G401 (cell line): ENCODE results near the gene SYCP2L. TPM values are rescaled to one million over a fixed set of nuclear protein-coding genes. Genes with fewer than 3 reads are reported as not detected.
"Not testable (repeated sequence)": the region's sequence is repeated elsewhere in the genome, so short reads cannot be mapped to it uniquely, and the experiment has no call there.

Experiments used
- DNase-seq: peaks from one replicate; pipeline ENCODE4 v3.0.0-alpha.2; 2015; ENCODE audit warnings: low spot score
- in situ Hi-C: cut with HindIII; loops from 2 replicates; pipeline ENCODE4 v1.10.0; 2016; ENCODE audit warnings: low sequenced_read_pairs, mixed read lengths
- total RNA-seq: library from RNA; depleted of rRNA; stranded (reverse); fragments of >200 nt; shearing (Covaris generic); gene quantifications from 2 replicates; pipeline ENCODE4 v1.2.3, GENCODE V29; 2014; rRNA removed

The SYCP2L gene
- 0.68 and 2.5 TPM in 2 replicates for total RNA-seq

DNA sequence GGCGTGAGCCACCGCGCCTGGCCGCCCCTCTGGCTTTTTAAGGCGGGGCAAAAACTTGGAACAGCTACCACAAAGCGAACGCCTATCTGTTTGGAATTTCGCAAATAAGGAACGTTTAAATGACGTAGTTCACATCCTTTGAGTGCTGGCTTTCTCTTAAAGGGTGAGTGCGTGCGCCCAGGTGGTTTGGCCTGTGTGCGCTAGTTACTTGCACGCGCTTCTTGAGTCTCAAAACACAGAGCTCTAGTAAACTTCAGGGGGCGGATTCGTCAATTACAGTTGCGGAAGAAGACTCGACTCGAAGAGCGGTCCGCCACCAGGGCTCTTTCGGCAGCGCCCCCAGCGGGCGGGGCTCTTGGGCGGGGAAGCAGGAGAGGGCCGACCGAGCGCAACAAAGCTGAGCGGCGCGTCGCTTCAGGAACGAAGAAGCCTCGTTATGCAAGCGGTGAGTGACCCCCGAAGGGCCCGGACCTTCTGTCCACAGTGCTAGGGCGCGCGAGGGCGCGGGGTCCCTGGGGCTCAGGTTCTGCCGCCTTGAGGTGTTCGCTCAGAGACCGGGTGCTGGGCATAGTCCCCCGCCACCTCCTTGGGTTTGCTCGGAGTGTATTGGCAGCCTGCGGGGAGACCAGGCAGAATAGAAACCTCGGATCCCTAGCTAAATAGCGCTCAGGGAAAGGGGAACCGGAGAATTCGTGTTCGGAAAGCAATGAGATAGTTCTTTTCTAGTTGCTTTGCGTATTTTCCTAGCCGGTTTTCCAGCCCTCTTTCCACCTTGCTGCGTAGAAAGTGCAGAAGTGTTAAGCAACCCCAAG, at the start of gene SYCP2L:
Gene SYCP2L (plus strand): TSS at position 362 of the 812 bp plus-strand sequence. CDS start 75 bp downstream, at position 437.
- in situ Hi-C loops = no loop called here
- peak; percentile 29 for DNase-seq

GRCh38 chr6:10837622-10837994, 49.2 kb upstream of the SYCP2L start:
- in situ Hi-C loops = no loop called here
- DNase-seq = peak; percentile 4

DNA sequence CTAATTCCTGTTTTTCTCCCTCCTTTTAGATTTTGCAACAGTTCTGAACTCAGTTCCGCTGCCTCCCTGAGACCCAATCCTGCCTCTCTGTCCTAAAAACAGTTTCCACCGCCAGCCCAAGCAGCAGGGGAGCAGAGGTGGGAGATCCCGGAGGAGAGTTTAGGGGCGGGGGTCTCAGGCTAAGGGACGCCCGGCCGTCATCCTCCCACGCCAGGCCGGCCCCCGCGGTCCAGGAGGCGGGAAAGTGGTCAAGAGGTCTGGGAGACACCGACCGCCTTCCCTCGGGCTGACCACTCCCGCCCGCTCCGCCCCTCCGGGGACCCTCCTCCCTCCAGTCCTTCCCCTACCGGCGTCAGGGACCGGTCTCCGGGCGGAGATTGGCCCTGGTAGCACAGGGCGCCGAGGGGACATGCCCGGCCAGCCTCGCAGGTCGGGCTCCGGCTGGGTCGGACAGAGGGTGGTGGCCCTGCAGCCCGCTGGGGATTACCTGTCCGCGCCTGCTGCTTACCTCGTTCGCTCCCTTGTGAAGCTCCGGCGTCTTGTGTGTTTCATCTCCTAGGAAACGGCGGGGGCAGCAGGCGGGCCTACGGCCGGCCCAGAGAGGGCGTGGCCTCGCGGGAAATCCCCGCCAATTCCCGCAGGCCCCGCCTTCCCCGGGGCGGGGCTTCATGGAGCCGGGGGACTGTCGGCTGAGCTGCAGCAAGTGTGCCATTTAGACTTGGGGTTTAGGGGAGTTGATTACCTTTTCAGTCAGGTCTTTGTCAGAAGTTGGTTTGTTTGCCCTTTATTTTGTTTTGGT, 48.7 kb upstream of the SYCP2L start, which contains the start of gene MAK:
Gene MAK (minus strand): TSS at position 545 of the 799 bp plus-strand sequence. CDS start 7,891 bp downstream, outside the sequence.
- peak; percentile 70 for DNase-seq
- in situ Hi-C loops = no loop called here

GRCh38 chr6:10838794-10839333, 48.0 kb upstream of the SYCP2L start:
- in situ Hi-C loops = no loop called here
- no peak for DNase-seq

GRCh38 chr6:10843554-10843953, 43.3 kb upstream of the SYCP2L start:
- DNase-seq = no peak
- in situ Hi-C loops = no loop called here

DNA sequence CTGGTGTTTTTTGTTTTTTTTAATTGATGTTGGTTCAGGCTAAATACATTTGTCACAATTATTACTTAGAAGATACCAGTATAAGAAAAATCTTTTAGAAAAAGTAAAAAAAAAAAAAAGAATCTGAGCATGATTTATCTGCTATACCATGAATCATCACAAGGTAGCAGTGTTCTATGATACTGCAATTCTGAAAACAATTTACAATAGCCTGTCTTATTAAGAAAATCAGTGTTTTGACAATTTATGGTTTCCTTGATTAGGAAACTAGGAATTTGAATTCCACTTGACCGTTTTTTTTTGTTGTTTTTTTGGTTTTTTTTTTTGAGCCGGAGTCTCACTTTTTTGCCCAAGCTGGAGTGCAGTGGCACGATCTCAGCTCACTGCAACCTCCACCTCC, 39.2 kb upstream of the SYCP2L start:
- in situ Hi-C loops = no loop called here
- no peak for DNase-seq

DNA sequence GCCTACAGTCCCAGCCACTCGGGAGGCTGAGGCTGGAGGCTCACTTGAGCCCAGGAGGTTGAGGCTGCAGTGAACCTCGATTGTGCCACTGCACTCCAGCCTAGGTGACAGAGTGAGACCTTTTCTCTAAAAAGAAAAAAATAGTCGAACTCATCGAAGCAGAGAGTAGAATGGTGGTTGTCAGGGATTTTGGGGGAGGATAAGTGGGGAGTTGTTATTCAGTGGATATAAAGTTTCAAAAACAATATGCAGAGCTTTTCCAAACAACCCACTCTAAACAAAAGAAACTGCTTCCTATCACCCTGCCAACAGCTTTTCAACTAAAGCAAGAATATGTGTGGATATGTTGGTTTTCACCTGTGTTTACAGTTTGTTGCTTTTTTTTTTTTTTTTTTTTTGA, 37.0 kb upstream of the SYCP2L start:
- in situ Hi-C loops = no loop called here
- no peak for DNase-seq

GRCh38 chr6:10850728-10851127, 36.1 kb upstream of the SYCP2L start:
- in situ Hi-C loops = no loop called here
- DNase-seq = no peak

- in situ Hi-C loops = no loop called here
- DNase-seq = no peak
These were observed 34.4 kb upstream of the SYCP2L start for GRCh38 chr6:10852361-10852960.

DNA sequence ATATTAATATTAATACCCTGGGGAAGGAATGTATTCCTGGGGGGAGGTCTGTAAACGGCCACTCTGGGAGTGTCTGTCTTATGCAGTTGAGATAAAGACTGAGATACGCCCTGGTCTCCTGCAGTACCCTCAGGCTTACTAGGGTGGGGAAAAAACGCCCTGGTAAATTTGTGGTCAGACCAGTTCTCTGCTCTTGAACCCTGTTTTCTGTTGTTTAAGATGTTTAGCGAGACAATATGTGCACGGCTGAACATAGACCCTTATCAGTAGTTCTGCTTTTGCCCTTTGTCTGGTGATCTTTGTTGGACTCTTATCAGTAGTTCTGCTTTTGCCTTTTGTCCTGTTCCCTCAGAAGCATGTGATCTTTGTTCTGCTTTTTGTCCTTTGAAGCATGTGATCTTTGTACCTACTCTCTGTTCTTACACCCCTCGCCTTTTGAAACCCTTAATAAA, 33.0 kb upstream of the SYCP2L start:
- DNase-seq, in situ Hi-C loops: not testable (repeated sequence)

- in situ Hi-C loops = no loop called here
- no peak for DNase-seq
These were observed 31.8 kb upstream of the SYCP2L start for GRCh38 chr6:10854922-10855632.

DNA sequence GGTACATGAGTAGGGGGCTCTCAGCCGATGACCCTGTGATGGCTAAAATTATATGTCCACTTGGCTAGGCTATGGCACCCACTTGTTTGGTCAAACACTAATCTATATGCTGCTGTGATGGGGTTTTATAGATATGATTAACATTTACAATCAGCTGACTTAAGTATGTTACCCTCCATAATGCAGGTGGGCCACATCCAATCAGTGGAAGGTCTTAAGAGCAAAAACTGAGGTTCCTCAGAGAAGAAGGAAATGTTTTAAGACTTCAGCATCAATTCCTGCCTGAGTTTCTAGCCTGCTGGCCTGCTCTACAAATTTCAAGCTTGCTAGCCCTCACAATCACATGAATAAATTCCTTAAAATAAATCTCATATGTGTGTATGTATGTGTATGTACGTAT, 29.6 kb upstream of the SYCP2L start:
- DNase-seq = no peak
- in situ Hi-C loops = no loop called here

- in situ Hi-C loops = no loop called here
- DNase-seq = no peak
These were observed 25.8 kb upstream of the SYCP2L start for GRCh38 chr6:10861086-10861485.

DNA sequence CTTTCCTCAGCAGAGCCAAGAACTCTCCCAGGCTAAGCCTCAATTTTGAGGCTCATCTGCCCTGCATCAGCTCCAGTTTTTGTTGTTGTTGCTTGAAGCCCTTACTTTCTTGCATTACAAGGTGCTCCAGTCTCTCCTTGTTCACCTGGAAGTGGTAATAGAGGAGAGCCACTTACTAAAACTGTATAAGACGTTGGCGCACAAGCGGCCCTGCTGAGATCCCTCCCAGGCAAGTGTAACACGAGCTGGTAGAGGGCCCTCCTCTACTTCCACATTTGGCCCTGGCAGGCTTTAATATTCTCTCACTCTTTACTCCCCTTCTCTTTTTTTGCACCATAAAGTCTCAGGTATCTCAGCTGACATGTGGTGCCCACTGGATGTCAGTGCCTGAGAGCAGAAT, 24.5 kb upstream of the SYCP2L start:
- in situ Hi-C loops = no loop called here

DNA sequence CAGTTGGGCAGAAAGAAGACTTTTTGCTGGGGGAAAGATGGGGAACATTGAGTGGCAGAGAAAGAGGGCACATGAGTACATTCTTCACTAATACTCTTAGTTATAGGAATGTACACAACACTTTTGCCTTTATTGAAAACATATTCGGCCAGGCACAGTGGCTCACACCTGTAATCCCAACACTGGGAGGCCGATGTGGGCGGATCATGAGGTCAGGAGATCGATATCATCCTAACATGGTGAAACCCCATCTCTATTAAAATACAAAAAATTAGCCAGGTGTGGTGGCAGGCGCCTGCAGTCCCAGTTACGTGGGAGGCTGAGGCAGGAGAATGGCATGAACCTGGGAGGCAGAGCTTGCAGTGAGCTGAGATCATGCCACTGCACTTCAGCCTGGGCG, 23.8 kb upstream of the SYCP2L start:
- DNase-seq, in situ Hi-C loops: not testable (repeated sequence)

More for the DNA sequence above, 24.5 kb upstream of the SYCP2L start:
- DNase-seq = no peak

DNA sequence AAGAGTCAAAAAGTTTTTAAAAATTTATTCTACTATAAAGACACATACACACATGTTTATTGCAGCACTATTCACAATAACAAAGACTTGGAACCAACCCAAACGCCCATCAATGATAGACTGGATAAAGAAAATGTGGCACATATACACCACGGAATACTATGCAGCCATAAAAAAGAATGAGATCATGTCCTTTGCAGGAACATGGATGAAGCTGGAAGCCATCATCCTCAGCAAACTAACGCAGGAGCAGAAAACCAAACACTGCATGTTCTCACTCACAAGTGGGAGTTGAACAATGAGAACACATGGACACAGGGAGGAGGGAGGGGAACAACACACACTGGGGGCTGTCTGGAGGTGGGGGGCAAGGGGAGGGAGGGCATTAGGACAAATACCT, 20.1 kb upstream of the SYCP2L start:
- DNase-seq = not testable (repeated sequence)

GRCh38 chr6:10867952-10868351, 18.9 kb upstream of the SYCP2L start:
- DNase-seq = no peak
- in situ Hi-C loops = no loop called here

More for the DNA sequence above, 20.1 kb upstream of the SYCP2L start:
- in situ Hi-C loops = not testable (repeated sequence)

- DNase-seq = no peak
- in situ Hi-C loops = no loop called here
These were observed 13.5 kb upstream of the SYCP2L start for GRCh38 chr6:10873374-10873773.

DNA sequence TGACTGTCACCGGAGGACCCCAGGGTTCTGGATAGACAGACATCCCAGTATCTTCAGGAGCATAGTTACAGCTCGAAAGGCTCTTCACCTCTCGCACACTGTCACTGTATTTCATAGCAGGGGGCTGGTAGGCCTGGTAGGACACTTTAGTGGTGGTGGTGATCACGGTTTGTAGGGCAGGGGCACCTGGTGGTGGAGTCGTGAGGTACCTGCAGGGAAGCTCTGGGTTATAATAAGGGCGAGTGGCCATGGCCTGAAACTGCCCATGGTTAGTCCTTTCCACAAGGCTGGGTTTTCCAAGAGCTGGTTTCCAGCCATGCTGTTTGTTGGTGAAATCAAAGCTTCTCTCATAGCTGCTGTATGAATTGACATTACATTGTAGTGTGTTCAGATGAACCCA, 12.6 kb upstream of the SYCP2L start:
- in situ Hi-C loops = no loop called here
- DNase-seq = no peak
